ENCODE results near the gene NRCAM.

DNA sequence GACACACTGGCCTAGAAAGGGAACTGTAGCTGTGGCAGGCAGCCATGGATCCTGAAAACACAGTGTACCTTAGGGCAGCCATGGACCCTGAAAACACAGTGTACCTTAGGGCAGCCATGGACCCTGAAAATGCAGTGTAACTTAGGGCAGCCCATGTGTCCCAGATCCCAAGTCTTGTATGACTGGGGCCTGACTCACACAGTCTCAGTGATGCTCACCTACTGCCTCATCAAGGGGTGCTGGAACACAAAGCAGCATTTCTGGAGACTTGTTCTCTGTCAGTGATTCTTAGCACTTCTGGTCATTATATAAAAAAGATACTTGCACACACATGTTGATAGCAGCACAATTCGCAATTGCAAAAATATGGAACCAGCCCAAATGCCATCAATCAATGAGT is 255.9 kb downstream of the NRCAM start:
- no peak for TF ChIP-seq RAD21 (IDR thresholded peaks at IDR 0.05 in 1 of 2, conservative IDR thresholded peaks at IDR 0.05 in 1 of 2; ENCODE audit: low read depth in 2 of 2, low read length in 2 of 2)
- TF ChIP-seq POLR2A (IDR thresholded peaks at IDR 0.05; ENCODE audit: control extremely low read depth in 1 of 2, low read depth in 2 of 2, low read length in 2 of 2): no peak
- TF ChIP-seq ASH2L (IDR thresholded peaks at IDR 0.05; ENCODE audit: low read length): no peak
- no peak for TF ChIP-seq TAF1 (IDR thresholded peaks at IDR 0.05; ENCODE audit: low read depth, low read length)
- no peak for TF ChIP-seq HDAC6 (IDR thresholded peaks at IDR 0.05; ENCODE audit: low read depth, low read length)
- TF ChIP-seq, protein P1, sequence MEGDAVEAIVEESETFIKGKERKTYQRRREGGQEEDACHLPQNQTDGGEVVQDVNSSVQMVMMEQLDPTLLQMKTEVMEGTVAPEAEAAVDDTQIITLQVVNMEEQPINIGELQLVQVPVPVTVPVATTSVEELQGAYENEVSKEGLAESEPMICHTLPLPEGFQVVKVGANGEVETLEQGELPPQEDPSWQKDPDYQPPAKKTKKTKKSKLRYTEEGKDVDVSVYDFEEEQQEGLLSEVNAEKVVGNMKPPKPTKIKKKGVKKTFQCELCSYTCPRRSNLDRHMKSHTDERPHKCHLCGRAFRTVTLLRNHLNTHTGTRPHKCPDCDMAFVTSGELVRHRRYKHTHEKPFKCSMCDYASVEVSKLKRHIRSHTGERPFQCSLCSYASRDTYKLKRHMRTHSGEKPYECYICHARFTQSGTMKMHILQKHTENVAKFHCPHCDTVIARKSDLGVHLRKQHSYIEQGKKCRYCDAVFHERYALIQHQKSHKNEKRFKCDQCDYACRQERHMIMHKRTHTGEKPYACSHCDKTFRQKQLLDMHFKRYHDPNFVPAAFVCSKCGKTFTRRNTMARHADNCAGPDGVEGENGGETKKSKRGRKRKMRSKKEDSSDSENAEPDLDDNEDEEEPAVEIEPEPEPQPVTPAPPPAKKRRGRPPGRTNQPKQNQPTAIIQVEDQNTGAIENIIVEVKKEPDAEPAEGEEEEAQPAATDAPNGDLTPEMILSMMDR (IDR thresholded peaks at IDR 0.05; ENCODE audit: control extremely low read depth in 1 of 3, insufficient read depth in 1 of 3, low read depth in 1 of 3, low read length in 3 of 3): no peak

Measured in H1 (cell line).